ENCODE results near the gene KCNQ5. TPM values are rescaled to one million over a fixed set of nuclear protein-coding genes. Genes with fewer than 3 reads are reported as not detected.
"Not testable (repeated sequence)": the region's sequence is repeated elsewhere in the genome, so short reads cannot be mapped to it uniquely, and the experiment has no call there.

Gene KCNQ5
- polyA plus RNA-seq, 5 donors: 1.9 to 3.4 (median 2.8) TPM

GRCh38 chr6:72841195-72841594, 219.3 kb downstream of the KCNQ5 start:
- no peak for DNase-seq

- DNase-seq: no peak
Observed at GRCh38 chr6:72842140-72842539, 220.3 kb downstream of the KCNQ5 start.

- DNase-seq: no peak
Observed at GRCh38 chr6:72844614-72845013, 222.8 kb downstream of the KCNQ5 start.

- no peak for DNase-seq
Observed at GRCh38 chr6:72849346-72849745, 227.5 kb downstream of the KCNQ5 start.

GRCh38 chr6:72850040-72850439, 228.2 kb downstream of the KCNQ5 start:
- no peak for DNase-seq

GRCh38 chr6:72850469-72850868, 228.6 kb downstream of the KCNQ5 start:
- DNase-seq: no peak

GRCh38 chr6:72855471-72855870, 233.6 kb downstream of the KCNQ5 start:
- DNase-seq: no peak

GRCh38 chr6:72856801-72857200, 234.9 kb downstream of the KCNQ5 start:
- DNase-seq: no peak

- DNase-seq: no peak
Observed at GRCh38 chr6:72857791-72858585, 236.1 kb downstream of the KCNQ5 start.

GRCh38 chr6:72861059-72861458, 239.2 kb downstream of the KCNQ5 start:
- DNase-seq: no peak

GRCh38 chr6:72861935-72862432, 240.1 kb downstream of the KCNQ5 start:
- DNase-seq: no peak

- no peak for DNase-seq
Observed at GRCh38 chr6:72863131-72863530, 241.3 kb downstream of the KCNQ5 start.

- DNase-seq: no peak
Observed at GRCh38 chr6:72864236-72864635, 242.4 kb downstream of the KCNQ5 start.

- DNase-seq: no peak
Observed at GRCh38 chr6:72864799-72865198, 242.9 kb downstream of the KCNQ5 start.

GRCh38 chr6:72865467-72865866, 243.6 kb downstream of the KCNQ5 start:
- no peak for DNase-seq

- DNase-seq: no peak
Observed at GRCh38 chr6:72869621-72870020, 247.8 kb downstream of the KCNQ5 start.

GRCh38 chr6:72873433-72873832, 251.6 kb downstream of the KCNQ5 start:
- no peak for DNase-seq

- no peak for DNase-seq
Observed at GRCh38 chr6:72876256-72876655, 254.4 kb downstream of the KCNQ5 start.

GRCh38 chr6:72886170-72886569, 264.3 kb downstream of the KCNQ5 start:
- DNase-seq: no peak

GRCh38 chr6:72890233-72890632, 268.4 kb downstream of the KCNQ5 start:
- no peak for DNase-seq

GRCh38 chr6:72890671-72891070, 268.8 kb downstream of the KCNQ5 start:
- DNase-seq: no peak

- DNase-seq: no peak
Observed at GRCh38 chr6:72892901-72893300, 271.0 kb downstream of the KCNQ5 start.

- peak in 1 of 2 donors; percentile 2 for DNase-seq
Observed at GRCh38 chr6:72894091-72894490, 272.2 kb downstream of the KCNQ5 start.

- not testable (repeated sequence) for DNase-seq
Observed at GRCh38 chr6:72898313-72898712, 276.4 kb downstream of the KCNQ5 start.
